IMR-90 (cell line): ENCODE measurements around the gene LATS2. TPM values are rescaled to one million over a fixed set of nuclear protein-coding genes. Genes with fewer than 3 reads are reported as not detected.
A peak's percentile ranks its signal among the peaks of the same experiment; 100 is the strongest.

ENCODE experiments used
- ATAC-seq: fragments of 200-7000 bp; cut with Tn5 transposase; 2 replicates; pipeline ENCODE4 v1.9.1; 2020; ENCODE audit warnings: low read depth, mild to moderate bottlenecking, moderate library complexity
- BruUV-seq: library from RNA; stranded (reverse); fragments of 400-500 nt; replicated peaks from 2 replicates; lab custom pipeline; 2021; lab: Mats Ljungman, UMichigan
- CTCF ChIA-PET: fragments of 300-600 bp; formaldehyde crosslinking; extraction: SDS; loops from one replicate; lab custom pipeline; 2021; ENCODE audit warnings: antibody characterized with exemption; lab: Yijun Ruan, JAX
- POLR2A ChIA-PET: fragments of 300-600 bp; sonication (Branson Sonifier 250); formaldehyde crosslinking; loops from one replicate; lab custom pipeline; 2022; ENCODE audit warnings: antibody characterized with exemption; ENCODE audit not compliant: unreplicated experiment; lab: Charles Lee
- DNase-seq: peaks from one replicate; pipeline ENCODE4 v3.0.0; 2013
- H2AFZ ChIP-seq: replicated peaks from 2 replicates; pipeline ENCODE3; 2013; ENCODE audit warnings: low read length, mild to moderate bottlenecking; ENCODE audit not compliant: poor library complexity
- H2AK5ac ChIP-seq: 2 replicates; pipeline ENCODE4 v1.6.1; 2013; ENCODE audit warnings: low read depth, low read length, inconsistent platforms
- H2AK9ac ChIP-seq: replicated peaks from 2 replicates; pipeline ENCODE3; 2013; ENCODE audit warnings: mild to moderate bottlenecking, low read depth, low read length, moderate library complexity; ENCODE audit not compliant: poor library complexity
- H2BK120ac ChIP-seq: 2 replicates; pipeline ENCODE4 v1.6.1; 2013; ENCODE audit warnings: low read depth, low read length, inconsistent platforms
- H2BK15ac ChIP-seq: 3 replicates; pipeline ENCODE4 v1.6.1; 2013; ENCODE audit warnings: low read depth, low read length, inconsistent platforms
- H2BK20ac ChIP-seq: 2 replicates; pipeline ENCODE4 v1.6.1; 2013; ENCODE audit warnings: low read depth, mild to moderate bottlenecking, inconsistent platforms, low read length, moderate library complexity
- H2BK5ac ChIP-seq: 2 replicates; pipeline ENCODE4 v1.6.1; 2013; ENCODE audit warnings: mild to moderate bottlenecking, low read depth, low read length, inconsistent platforms; ENCODE audit not compliant: poor library complexity, severe bottlenecking
- H3K14ac ChIP-seq: replicated peaks from 2 replicates; pipeline ENCODE4 v1.6.1; 2013; ENCODE audit warnings: low read depth, low read length, inconsistent platforms
- H3K18ac ChIP-seq: 2 replicates; pipeline ENCODE4 v1.6.1; 2013; ENCODE audit warnings: low read depth, low read length, control low read depth
- H3K23ac ChIP-seq: 2 replicates; pipeline ENCODE4 v1.6.1; 2013; ENCODE audit warnings: low read depth, low read length, inconsistent platforms
- H3K27ac ChIP-seq: 2 replicates; pipeline ENCODE4 v1.5.1; 2013; ENCODE audit warnings: mild to moderate bottlenecking, control low read depth, low read length; ENCODE audit not compliant: insufficient read depth
- H3K27me3 ChIP-seq: 2 replicates; pipeline ENCODE4 v1.6.1; 2013; ENCODE audit warnings: low read length; ENCODE audit not compliant: control insufficient read depth, insufficient read depth
- H3K36me3 ChIP-seq: 2 replicates; pipeline ENCODE4 v1.6.1; 2013; ENCODE audit warnings: low read length, mixed read lengths; ENCODE audit not compliant: control insufficient read depth, insufficient read depth
- H3K4ac ChIP-seq: 2 replicates; pipeline ENCODE4 v1.6.1; 2013; ENCODE audit warnings: low read depth, low read length, inconsistent platforms
- H3K4me1 ChIP-seq: 2 replicates; pipeline ENCODE4 v1.6.1; 2013; ENCODE audit warnings: low read length, mixed read lengths; ENCODE audit not compliant: control insufficient read depth, insufficient read depth
- H3K4me2 ChIP-seq: 2 replicates; pipeline ENCODE4 v1.6.1; 2013; ENCODE audit warnings: low read depth, mild to moderate bottlenecking, control low read depth, low read length, moderate library complexity
- H3K4me3 ChIP-seq: 2 replicates; pipeline ENCODE4 v1.5.1; 2013; ENCODE audit warnings: low read depth, mild to moderate bottlenecking, control low read depth, low read length, moderate library complexity; ENCODE audit not compliant: insufficient read depth
- H3K56ac ChIP-seq: 2 replicates; pipeline ENCODE4 v1.6.1; 2013; ENCODE audit warnings: low read length, inconsistent platforms; ENCODE audit not compliant: insufficient read depth; ENCODE audit errors: extremely low read depth
- H3K79me1 ChIP-seq, 2 experiments: 2 replicates each; pipeline ENCODE4 v1.6.1; 2013; ENCODE audit warnings: low read length in 2 of 2, inconsistent platforms in 1 of 2, low read depth in 1 of 2
- H3K9ac ChIP-seq: 2 replicates; pipeline ENCODE4 v1.6.1; 2013; ENCODE audit warnings: low read depth, low read length, control low read depth
- H3K9me1 ChIP-seq: 2 replicates; pipeline ENCODE4 v1.6.1; 2013; ENCODE audit warnings: low read length, inconsistent platforms; ENCODE audit not compliant: insufficient read depth
- H3K9me3 ChIP-seq: 2 replicates; pipeline ENCODE4 v1.6.1; 2013; ENCODE audit warnings: low read length; ENCODE audit not compliant: control insufficient read depth, insufficient read depth
- H4K20me1 ChIP-seq: 2 replicates; pipeline ENCODE4 v1.6.1; 2013; ENCODE audit warnings: low read length, inconsistent platforms; ENCODE audit not compliant: insufficient read depth
- H4K5ac ChIP-seq: 2 replicates; pipeline ENCODE4 v1.6.1; 2013; ENCODE audit warnings: mild to moderate bottlenecking, low read depth, low read length, control low read depth
- H4K8ac ChIP-seq, 2 experiments: 2 replicates each; pipeline ENCODE4 v1.6.1; 2013; ENCODE audit warnings: low read depth in 2 of 2, low read length in 2 of 2, control low read depth in 1 of 2, inconsistent platforms in 1 of 2
- H4K91ac ChIP-seq: 2 replicates; pipeline ENCODE4 v1.6.1; 2013; ENCODE audit warnings: low read depth, low read length, inconsistent platforms; ENCODE audit not compliant: insufficient read depth
- CEBPB ChIP-seq: IDR thresholded peaks from 2 replicates; pipeline ENCODE4 v1.6.1; 2012; ENCODE audit warnings: low read depth, low read length, improper control_type of control experiment
- CHD1 ChIP-seq: IDR thresholded peaks from 2 replicates; pipeline ENCODE4 v1.6.1; 2012; ENCODE audit warnings: low read depth, low read length, improper control_type of control experiment
- CTCF ChIP-seq: conservative IDR thresholded peaks from 2 replicates; pipeline ENCODE4 v1.5.1; 2012; ENCODE audit warnings: mild to moderate bottlenecking, low read depth, low read length, improper control_type of control experiment
- MAFK ChIP-seq: IDR thresholded peaks from 2 replicates; pipeline ENCODE4 v1.6.1; 2012; ENCODE audit warnings: low read depth, low read length, improper control_type of control experiment
- MAZ ChIP-seq: IDR thresholded peaks from 2 replicates; pipeline ENCODE4 v1.6.1; 2012; ENCODE audit warnings: low read depth, mild to moderate bottlenecking, low read length, improper control_type of control experiment, moderate library complexity, borderline replicate concordance
- MXI1 ChIP-seq: IDR thresholded peaks from 2 replicates; pipeline ENCODE4 v1.6.1; 2012; ENCODE audit warnings: low read depth, mild to moderate bottlenecking, low read length, moderate library complexity, borderline replicate concordance
- NFE2L2 ChIP-seq: fragments of 150-350 bp; IDR thresholded peaks from 2 replicates; pipeline ENCODE4 v1.6.1; 2016; ENCODE audit warnings: low read depth, mild to moderate bottlenecking, low read length
- RCOR1 ChIP-seq: IDR thresholded peaks from 2 replicates; pipeline ENCODE4 v1.6.1; 2012; ENCODE audit warnings: mild to moderate bottlenecking, low read length, improper control_type of control experiment; ENCODE audit not compliant: insufficient replicate concordance
- RFX5 ChIP-seq: IDR thresholded peaks from 2 replicates; pipeline ENCODE4 v1.8.0; 2012; ENCODE audit warnings: low read depth, mild to moderate bottlenecking, low read length, moderate library complexity
- SMC3 ChIP-seq: fragments of 150-350 bp; IDR thresholded peaks from 2 replicates; pipeline ENCODE4 v1.6.1; 2016; ENCODE audit warnings: low read depth, mild to moderate bottlenecking, antibody characterized with exemption, low read length, moderate library complexity
- USF2 ChIP-seq: fragments of 150-350 bp; IDR thresholded peaks from 2 replicates; pipeline ENCODE4 v1.6.1; 2017; ENCODE audit warnings: mild to moderate bottlenecking, antibody characterized with exemption, low read length, low read depth
- WGBS, 2 experiments: methylation state at CpG; one replicate each; pipeline versions ENCODE4 v1.1.5 to v1.1.7; 2013; ENCODE audit warnings: missing lambda C conversion rate in 2 of 2; ENCODE audit not compliant: insufficient read length in 1 of 2; ENCODE audit errors: extremely low coverage in 2 of 2; 5-methylcytosine and 5-hydroxymethylcytosine counted together
- dilution Hi-C: fragments of 300-500 bp; cut with HindIII; formaldehyde crosslinking; loops from one replicate; pipeline ENCODE4 v1.14.3; 2018; ENCODE audit warnings: low sequenced_read_pairs; ENCODE audit not compliant: unreplicated experiment
- in situ Hi-C: fragments of 300-500 bp; cut with MboI; formaldehyde crosslinking; loops from 3 replicates; pipeline ENCODE4 v1.14.3; 2019; ENCODE audit warnings: low sequenced_read_pairs, inconsistent platforms, mixed read lengths
- intact Hi-C: fragments of 100-400 bp; cut with micrococcal nuclease; formaldehyde crosslinking; loops from 2 replicates; pipeline ENCODE4 v1.10.0; 2022
- polyA plus RNA-seq, 3 experiments: library from polyadenylated mRNA; depleted of rRNA; stranded (reverse); fragments of >200 nt; gene quantifications; 2 replicates each; pipeline ENCODE4 v1.2.3, GENCODE V29; 2012; ENCODE audit warnings: low replicate concordance in 1 of 3
- total RNA-seq: library from RNA; depleted of rRNA; stranded (reverse); fragments of >200 nt; gene quantifications from 2 replicates; pipeline ENCODE4 v1.2.3, GENCODE V29; 2012

The LATS2 gene
- total and polyA plus RNA-seq, 2 of the 4 experiments (the other 2 are of a cell fraction), result 12.7 to 22.4 TPM

- no peak for TF ChIP-seq RFX5
- TF ChIP-seq MAZ, result peak; percentile 100
- TF ChIP-seq RCOR1, result peak; percentile 46
These were observed at the start of gene LATS2 (continued) for GRCh38 chr13:21061029-21061763.

GRCh38 chr13:21109168-21109567, 47.8 kb upstream of the LATS2 start:
- POLR2A ChIA-PET, result no interaction called here
- H4K91ac ChIP-seq, result 0 out of 2 replicates have a peak overlapping the region, but pooled peaks have one; percentile 4
- in situ Hi-C loops (no loop called here), dilution Hi-C loops (no loop called here), intact Hi-C loops (loop anchor here (5.0 kb wide), 1 partner anchor 47 kb away; the partner anchor contains the start of gene LATS2)
- H3K27ac ChIP-seq, result no peak overlapping the region
- no peak overlapping the region for H2AK9ac ChIP-seq
- H2AFZ ChIP-seq, result peak overlapping the region; percentile 34
- no peak overlapping the region for H3K18ac ChIP-seq
- H3K79me1 ChIP-seq, result no peaks in the 10 kb centered on the region; a peak in 1 of 4 replicates
- H3K4me1 ChIP-seq, result peaks cover 5% of the 10 kb centered on the region
- no peaks in the 10 kb centered on the region for H3K27me3 ChIP-seq
- no peak overlapping the region for H3K56ac ChIP-seq
- no peak overlapping the region for H3K9ac ChIP-seq
- H3K4me3 ChIP-seq, result no peak overlapping the region
- H2AK5ac ChIP-seq, result peak overlapping the region; percentile 15
- DNase-seq (no peak), ATAC-seq (no peak)
- BruUV-seq, result no TSS peak
- peak overlapping the region; percentile 8; the same call in 1 of the 2 replicates for H2BK120ac ChIP-seq
- 88% methylated on average over 4 of the region's 7 CpGs; no CpG with 5 or more reads in 1 of the 2 experiments for WGBS, 2 experiments
- 0 out of 2 replicates have a peak overlapping the region, but pooled peaks have one; percentile 5 for H3K4ac ChIP-seq
- CTCF ChIA-PET, result interaction anchor here (1.5 kb wide), 1 partner anchor 165 kb away, joined by 3 read pairs; no protein-coding TSS in a partner anchor
- H3K14ac ChIP-seq, result no peak overlapping the region
- peaks cover 3% of the 10 kb centered on the region for H3K9me1 ChIP-seq
- no peak overlapping the region for H4K8ac ChIP-seq
- no peaks in the 10 kb centered on the region for H3K9me3 ChIP-seq
- no peak overlapping the region for H2BK5ac ChIP-seq
- no peaks in the 10 kb centered on the region for H4K20me1 ChIP-seq
- peak overlapping the region; percentile 15; the same call in 1 of the 3 replicates for H2BK15ac ChIP-seq
- no peaks in the 10 kb centered on the region for H3K36me3 ChIP-seq
- H3K23ac ChIP-seq, result no peak overlapping the region; the same call in 1 of the 2 replicates
- H2BK20ac ChIP-seq, result no peak overlapping the region
- no peak overlapping the region for H4K5ac ChIP-seq
- H3K4me2 ChIP-seq, result no peak overlapping the region
- TF ChIP-seq MAFK (no peak), MXI1 (no peak), CTCF (no peak), SMC3 (no peak), RFX5 (no peak), CEBPB (no peak), USF2 (no peak), NFE2L2 (no peak), RCOR1 (no peak), MAZ (no peak), CHD1 (no peak)
